ENCODE data around the gene CCR9.

GRCh38 chr3:45841420-45841756 lies 45.0 kb upstream of the CCR9 start:
- TF ChIP-seq, protein P1, sequence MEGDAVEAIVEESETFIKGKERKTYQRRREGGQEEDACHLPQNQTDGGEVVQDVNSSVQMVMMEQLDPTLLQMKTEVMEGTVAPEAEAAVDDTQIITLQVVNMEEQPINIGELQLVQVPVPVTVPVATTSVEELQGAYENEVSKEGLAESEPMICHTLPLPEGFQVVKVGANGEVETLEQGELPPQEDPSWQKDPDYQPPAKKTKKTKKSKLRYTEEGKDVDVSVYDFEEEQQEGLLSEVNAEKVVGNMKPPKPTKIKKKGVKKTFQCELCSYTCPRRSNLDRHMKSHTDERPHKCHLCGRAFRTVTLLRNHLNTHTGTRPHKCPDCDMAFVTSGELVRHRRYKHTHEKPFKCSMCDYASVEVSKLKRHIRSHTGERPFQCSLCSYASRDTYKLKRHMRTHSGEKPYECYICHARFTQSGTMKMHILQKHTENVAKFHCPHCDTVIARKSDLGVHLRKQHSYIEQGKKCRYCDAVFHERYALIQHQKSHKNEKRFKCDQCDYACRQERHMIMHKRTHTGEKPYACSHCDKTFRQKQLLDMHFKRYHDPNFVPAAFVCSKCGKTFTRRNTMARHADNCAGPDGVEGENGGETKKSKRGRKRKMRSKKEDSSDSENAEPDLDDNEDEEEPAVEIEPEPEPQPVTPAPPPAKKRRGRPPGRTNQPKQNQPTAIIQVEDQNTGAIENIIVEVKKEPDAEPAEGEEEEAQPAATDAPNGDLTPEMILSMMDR (IDR thresholded peaks at IDR 0.05): no peak
- TF ChIP-seq EZH2 (IDR thresholded peaks at IDR 0.05): no peak
